Measurements from ENCODE around the gene FHOD3. TPM values are rescaled to one million over a fixed set of nuclear protein-coding genes. Genes with fewer than 3 reads are reported as not detected.

Gene FHOD3
- total RNA-seq, 6 experiments from 2014 or later: 0.44 to 1.2 (median 0.62) TPM

- intact Hi-C loops (cut with DNase I): no loop called here
- H3K4me1 ChIP-seq: no peaks in the 10 kb centered on the region
- H3K9me3 ChIP-seq: no peaks in the 10 kb centered on the region
- 20% methylated on average over 2 of the region's 2 CpGs for WGBS (ENCODE audit: insufficient coverage, low coverage, low lambda C conversion rate, missing lambda C conversion rate)
- H3K27me3 ChIP-seq: no peaks in the 10 kb centered on the region
- H3K36me3 ChIP-seq: no peaks in the 10 kb centered on the region
- no peak overlapping the region for H3K27ac ChIP-seq
- DNase-seq (no peak), ATAC-seq (no peak)
- H3K4me3 ChIP-seq: no peak overlapping the region
- TF ChIP-seq CTCF (IDR thresholded peaks at IDR 0.05) (no peak), POLR2A (IDR thresholded peaks at IDR 0.05) (no peak)
These were observed 190.6 kb downstream of the FHOD3 start for GRCh38 chr18:36488131-36488530.

GRCh38 chr18:36490897-36491296 lies 193.4 kb downstream of the FHOD3 start:
- no peak for ATAC-seq
- no peak for TF ChIP-seq CTCF (IDR thresholded peaks at IDR 0.05)
- no peak for TF ChIP-seq POLR2A (IDR thresholded peaks at IDR 0.05)
- intact Hi-C loops (cut with DNase I): no loop called here
- WGBS (ENCODE audit: insufficient coverage, low coverage, low lambda C conversion rate, missing lambda C conversion rate): 83% methylated on average over 2 of the region's 4 CpGs
- Histone ChIP-seq H3K4me1 (no peaks in the 10 kb centered on the region), H3K4me3 (no peak overlapping the region), H3K27me3 (no peaks in the 10 kb centered on the region), H3K36me3 (no peaks in the 10 kb centered on the region), H3K27ac (no peak overlapping the region), H3K9me3 (no peaks in the 10 kb centered on the region)
- DNase-seq: no peak

- intact Hi-C loops (cut with DNase I): no loop called here
- Histone ChIP-seq H3K4me1 (no peaks in the 10 kb centered on the region), H3K4me3 (no peak overlapping the region), H3K36me3 (no peaks in the 10 kb centered on the region), H3K27ac (no peak overlapping the region), H3K27me3 (no peaks in the 10 kb centered on the region), H3K9me3 (no peaks in the 10 kb centered on the region)
- WGBS (ENCODE audit: insufficient coverage, low coverage, low lambda C conversion rate, missing lambda C conversion rate): 76% methylated on average over 6 of the region's 6 CpGs
- no peak for ATAC-seq
- TF ChIP-seq POLR2A (IDR thresholded peaks at IDR 0.05) (no peak), CTCF (IDR thresholded peaks at IDR 0.05) (no peak)
- no peak for DNase-seq
These were observed 195.3 kb downstream of the FHOD3 start for GRCh38 chr18:36492604-36493329.

GRCh38 chr18:36493349-36494159 lies 196.0 kb downstream of the FHOD3 start:
- 45% methylated on average over 10 of the region's 15 CpGs for WGBS (ENCODE audit: insufficient coverage, low coverage, low lambda C conversion rate, missing lambda C conversion rate)
- Histone ChIP-seq H3K27me3 (no peaks in the 10 kb centered on the region), H3K27ac (no peak overlapping the region), H3K36me3 (no peaks in the 10 kb centered on the region), H3K4me1 (no peaks in the 10 kb centered on the region), H3K9me3 (no peaks in the 10 kb centered on the region), H3K4me3 (no peak overlapping the region)
- DNase-seq: no peak
- no peak for TF ChIP-seq CTCF (IDR thresholded peaks at IDR 0.05)
- no peak for TF ChIP-seq POLR2A (IDR thresholded peaks at IDR 0.05)
- intact Hi-C loops (cut with DNase I): no loop called here
- peak in 3 of 4 donors; percentile 27 to 59 (median 53) for ATAC-seq
